GM21447 (cell line): ENCODE data around the gene UNC80.

Source experiments
- ATAC-seq: cut with Tn5 transposase; IDR thresholded peaks from one replicate; pipeline ENCODE4 v1.9.1; 2021; ENCODE audit not compliant: unreplicated experiment

Gene UNC80

GRCh38 chr2:209965723-209966122, 194.1 kb downstream of the UNC80 start:
- ATAC-seq = no peak

- no peak for ATAC-seq
Measured at GRCh38 chr2:209969692-209970091, 198.1 kb downstream of the UNC80 start.

GRCh38 chr2:209970271-209970670, 198.6 kb downstream of the UNC80 start:
- ATAC-seq = no peak

- no peak for ATAC-seq
Measured at GRCh38 chr2:209970711-209971110, 199.1 kb downstream of the UNC80 start.

- no peak for ATAC-seq
Measured at GRCh38 chr2:209973328-209973727, 201.7 kb downstream of the UNC80 start.

GRCh38 chr2:209974576-209974975, 202.9 kb downstream of the UNC80 start:
- no peak for ATAC-seq

- peak; percentile 87 for ATAC-seq
Measured at GRCh38 chr2:209976698-209977385, 205.2 kb downstream of the UNC80 start.

- peak; percentile 55 for ATAC-seq
Measured at GRCh38 chr2:209977386-209978239, 206.0 kb downstream of the UNC80 start.

GRCh38 chr2:209984291-209984690, 212.7 kb downstream of the UNC80 start:
- ATAC-seq = no peak

- no peak for ATAC-seq
Measured at GRCh38 chr2:209985874-209986273, 214.2 kb downstream of the UNC80 start.

- no peak for ATAC-seq
Measured at GRCh38 chr2:209986415-209986814, 214.8 kb downstream of the UNC80 start.

GRCh38 chr2:209988010-209988409, 216.4 kb downstream of the UNC80 start:
- no peak for ATAC-seq

- no peak for ATAC-seq
Measured at GRCh38 chr2:209990838-209991237, 219.2 kb downstream of the UNC80 start.

GRCh38 chr2:209993968-209994367, 222.3 kb downstream of the UNC80 start:
- ATAC-seq = no peak

- ATAC-seq = no peak
Measured at GRCh38 chr2:209998596-209998995, 227.0 kb downstream of the UNC80 start.

- no peak for ATAC-seq
Measured at GRCh38 chr2:210000464-210001324, 229.1 kb downstream of the UNC80 start.

- peak; percentile 99 for ATAC-seq
Measured at GRCh38 chr2:210002158-210003157, 230.8 kb downstream of the UNC80 start, which contains the start of gene RPE. Gene RPE (plus strand): TSS chr2:210002638. CDS start chr2:210002662, 24 bp downstream.

- ATAC-seq = no peak
Measured at GRCh38 chr2:210003359-210003758, 231.7 kb downstream of the UNC80 start.

GRCh38 chr2:210004881-210005280, 233.2 kb downstream of the UNC80 start:
- ATAC-seq = no peak

- ATAC-seq = no peak
Measured at GRCh38 chr2:210007895-210008294, 236.3 kb downstream of the UNC80 start.
